ENCODE results near the gene PAPSS2.

DNA sequence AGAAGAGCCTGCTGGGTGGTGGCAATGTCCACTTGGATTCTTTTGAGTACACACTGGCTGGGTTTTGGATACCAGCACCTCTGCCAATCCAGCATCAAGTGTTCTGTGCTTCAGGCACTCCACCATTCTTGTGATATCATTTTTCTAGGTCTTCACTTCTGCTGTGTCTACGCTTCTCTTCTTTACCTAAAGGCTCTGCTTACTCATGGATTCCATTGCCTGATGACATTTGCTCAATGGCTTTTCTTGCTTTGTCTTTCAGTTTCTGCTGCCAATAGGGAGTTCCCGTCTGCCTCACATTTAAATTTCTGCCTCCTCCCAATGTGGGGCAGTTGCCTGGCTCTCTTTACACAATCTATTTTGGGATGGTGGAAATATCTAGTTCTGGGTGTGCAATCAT is 12.7 kb upstream of the PAPSS2 start:
- TF ChIP-seq POLR2A (IDR thresholded peaks at IDR 0.05) = no peak
- TF ChIP-seq, protein P1, sequence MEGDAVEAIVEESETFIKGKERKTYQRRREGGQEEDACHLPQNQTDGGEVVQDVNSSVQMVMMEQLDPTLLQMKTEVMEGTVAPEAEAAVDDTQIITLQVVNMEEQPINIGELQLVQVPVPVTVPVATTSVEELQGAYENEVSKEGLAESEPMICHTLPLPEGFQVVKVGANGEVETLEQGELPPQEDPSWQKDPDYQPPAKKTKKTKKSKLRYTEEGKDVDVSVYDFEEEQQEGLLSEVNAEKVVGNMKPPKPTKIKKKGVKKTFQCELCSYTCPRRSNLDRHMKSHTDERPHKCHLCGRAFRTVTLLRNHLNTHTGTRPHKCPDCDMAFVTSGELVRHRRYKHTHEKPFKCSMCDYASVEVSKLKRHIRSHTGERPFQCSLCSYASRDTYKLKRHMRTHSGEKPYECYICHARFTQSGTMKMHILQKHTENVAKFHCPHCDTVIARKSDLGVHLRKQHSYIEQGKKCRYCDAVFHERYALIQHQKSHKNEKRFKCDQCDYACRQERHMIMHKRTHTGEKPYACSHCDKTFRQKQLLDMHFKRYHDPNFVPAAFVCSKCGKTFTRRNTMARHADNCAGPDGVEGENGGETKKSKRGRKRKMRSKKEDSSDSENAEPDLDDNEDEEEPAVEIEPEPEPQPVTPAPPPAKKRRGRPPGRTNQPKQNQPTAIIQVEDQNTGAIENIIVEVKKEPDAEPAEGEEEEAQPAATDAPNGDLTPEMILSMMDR (IDR thresholded peaks at IDR 0.05) = no peak

Data from body of pancreas (tissue), 4 donors.